ENCODE measurements around the gene DMWD. TPM values are rescaled to one million over a fixed set of nuclear protein-coding genes. Genes with fewer than 3 reads are reported as not detected.
A peak's percentile ranks its signal among the peaks of the same experiment; 100 is the strongest.

The DMWD gene
- total and polyA plus RNA-seq, 12 donors, result 44.6 to 78.1 (median 68.0) TPM

DNA sequence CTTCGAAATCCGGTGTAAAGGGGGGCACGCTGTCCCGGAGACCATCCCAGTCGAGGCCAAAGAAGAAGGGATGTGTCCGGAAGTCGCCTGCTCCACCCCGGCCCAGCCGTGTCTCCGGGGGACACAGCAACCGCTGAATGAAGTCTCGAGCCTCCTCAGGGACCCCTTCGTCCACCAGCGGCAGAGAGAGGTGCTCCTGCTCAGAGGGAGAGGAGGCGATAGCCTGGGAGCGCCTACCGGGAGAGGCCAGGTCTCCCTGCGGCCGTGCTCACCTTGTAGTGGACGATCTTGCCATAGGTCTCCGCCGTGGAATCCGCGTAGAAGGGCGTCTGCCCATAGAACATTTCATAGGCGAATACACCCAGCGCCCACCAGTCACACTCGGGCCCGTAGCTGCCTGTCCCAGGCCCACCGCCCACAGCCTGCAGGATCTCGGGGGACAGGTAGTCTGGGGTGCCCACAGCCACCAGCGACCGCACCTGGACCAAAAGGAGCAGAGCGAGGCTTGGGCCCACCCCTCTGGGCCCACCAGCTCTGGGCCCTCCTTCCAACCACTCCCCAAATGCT, 15.2 kb downstream of the DMWD start:
- H3K27ac ChIP-seq, result no peak overlapping the region
- H3K4me1 ChIP-seq, result peaks cover 6 to 39% (median 23%) of the 10 kb centered on the region in 9 donors
- ATAC-seq (no peak), DNase-seq (no peak)
- H3K9me3 ChIP-seq, result no peaks in the 10 kb centered on the region
- peaks cover 0 to 90% (median 0%) of the 10 kb centered on the region in 7 donors for H3K27me3 ChIP-seq
- 95 to 96% methylated on average over 34 of the region's 34 CpGs for WGBS, 2 donors
- intact Hi-C loops (cut with DNase I), result no loop called here
- TF ChIP-seq, protein P1, sequence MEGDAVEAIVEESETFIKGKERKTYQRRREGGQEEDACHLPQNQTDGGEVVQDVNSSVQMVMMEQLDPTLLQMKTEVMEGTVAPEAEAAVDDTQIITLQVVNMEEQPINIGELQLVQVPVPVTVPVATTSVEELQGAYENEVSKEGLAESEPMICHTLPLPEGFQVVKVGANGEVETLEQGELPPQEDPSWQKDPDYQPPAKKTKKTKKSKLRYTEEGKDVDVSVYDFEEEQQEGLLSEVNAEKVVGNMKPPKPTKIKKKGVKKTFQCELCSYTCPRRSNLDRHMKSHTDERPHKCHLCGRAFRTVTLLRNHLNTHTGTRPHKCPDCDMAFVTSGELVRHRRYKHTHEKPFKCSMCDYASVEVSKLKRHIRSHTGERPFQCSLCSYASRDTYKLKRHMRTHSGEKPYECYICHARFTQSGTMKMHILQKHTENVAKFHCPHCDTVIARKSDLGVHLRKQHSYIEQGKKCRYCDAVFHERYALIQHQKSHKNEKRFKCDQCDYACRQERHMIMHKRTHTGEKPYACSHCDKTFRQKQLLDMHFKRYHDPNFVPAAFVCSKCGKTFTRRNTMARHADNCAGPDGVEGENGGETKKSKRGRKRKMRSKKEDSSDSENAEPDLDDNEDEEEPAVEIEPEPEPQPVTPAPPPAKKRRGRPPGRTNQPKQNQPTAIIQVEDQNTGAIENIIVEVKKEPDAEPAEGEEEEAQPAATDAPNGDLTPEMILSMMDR (IDR thresholded peaks at IDR 0.05), result no peak
- peaks cover 0 to 60% (median 30%) of the 10 kb centered on the region in 9 donors for H3K36me3 ChIP-seq
- no peak overlapping the region for H3K4me3 ChIP-seq

DNA sequence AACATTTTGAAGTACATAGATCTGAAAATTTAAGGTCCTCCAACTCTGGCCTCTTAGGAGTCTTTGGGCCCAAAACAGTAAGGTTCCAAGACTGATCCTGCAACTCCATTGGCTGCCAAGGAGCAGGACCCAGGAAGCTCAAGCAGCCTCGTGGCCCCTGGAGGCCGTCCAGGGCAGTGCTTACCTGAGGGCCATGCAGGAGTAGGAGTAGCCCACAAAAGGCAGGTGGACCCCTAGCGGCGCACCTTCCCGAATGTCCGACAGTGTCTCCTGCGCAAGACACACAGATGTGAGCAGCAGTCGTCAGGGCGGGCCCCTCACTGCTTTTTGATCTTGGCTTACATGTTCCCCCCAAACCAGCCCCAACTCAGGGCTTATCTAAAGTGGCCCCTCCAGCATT, 17.9 kb downstream of the DMWD start:
- Histone ChIP-seq H3K27ac (no peak overlapping the region), H3K36me3 (peaks cover 0 to 76% (median 33%) of the 10 kb centered on the region in 9 donors), H3K4me3 (no peak overlapping the region), H3K27me3 (peaks cover 0 to 84% (median 0%) of the 10 kb centered on the region in 7 donors), H3K9me3 (no peaks in the 10 kb centered on the region), H3K4me1 (peaks cover 3 to 33% (median 9%) of the 10 kb centered on the region in 9 donors)
- TF ChIP-seq, protein P1 (IDR thresholded peaks at IDR 0.05), result peak in 1 of 9 donors; percentile 7
- WGBS, 2 donors, result 80 to 86% methylated on average over 9 of the region's 9 CpGs
- no peak for ATAC-seq
- DNase-seq, result no peak
- intact Hi-C loops (cut with DNase I), result no loop called here

DNA sequence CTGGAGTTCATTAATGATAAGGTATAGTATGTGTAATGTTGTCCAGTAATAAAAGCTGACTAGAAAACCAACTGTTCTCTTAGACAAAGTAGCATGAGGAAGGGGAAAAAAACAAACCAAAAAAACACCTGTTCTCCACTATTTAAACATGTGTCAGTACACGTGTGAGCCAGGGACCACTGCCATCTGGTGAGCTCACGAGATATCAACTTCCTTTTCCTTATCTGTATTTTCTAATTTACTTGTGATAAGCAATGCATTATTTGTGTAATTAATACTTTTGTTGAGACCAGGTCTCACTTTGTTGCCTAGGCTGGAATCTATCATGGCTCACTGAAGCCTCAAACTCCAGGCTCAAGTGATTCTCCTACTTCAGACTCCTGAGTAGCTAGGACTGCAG, 19.3 kb downstream of the DMWD start:
- peak overlapping the region in 2 of 10 donors; percentile 7 to 39 for H3K27ac ChIP-seq
- H3K9me3 ChIP-seq, result no peaks in the 10 kb centered on the region
- H3K4me3 ChIP-seq, result no peak overlapping the region
- peaks cover 0 to 72% (median 29%) of the 10 kb centered on the region in 9 donors for H3K36me3 ChIP-seq
- no peak for DNase-seq
- H3K4me1 ChIP-seq, result peaks cover 4 to 29% (median 7%) of the 10 kb centered on the region in 9 donors
- ATAC-seq, result no peak
- TF ChIP-seq, protein P1 (IDR thresholded peaks at IDR 0.05), result no peak
- intact Hi-C loops (cut with DNase I), result no loop called here
- H3K27me3 ChIP-seq, result peaks cover 0 to 70% (median 0%) of the 10 kb centered on the region in 7 donors
- WGBS, 2 donors, result 7 to 16% methylated on average over 2 of the region's 2 CpGs

DNA sequence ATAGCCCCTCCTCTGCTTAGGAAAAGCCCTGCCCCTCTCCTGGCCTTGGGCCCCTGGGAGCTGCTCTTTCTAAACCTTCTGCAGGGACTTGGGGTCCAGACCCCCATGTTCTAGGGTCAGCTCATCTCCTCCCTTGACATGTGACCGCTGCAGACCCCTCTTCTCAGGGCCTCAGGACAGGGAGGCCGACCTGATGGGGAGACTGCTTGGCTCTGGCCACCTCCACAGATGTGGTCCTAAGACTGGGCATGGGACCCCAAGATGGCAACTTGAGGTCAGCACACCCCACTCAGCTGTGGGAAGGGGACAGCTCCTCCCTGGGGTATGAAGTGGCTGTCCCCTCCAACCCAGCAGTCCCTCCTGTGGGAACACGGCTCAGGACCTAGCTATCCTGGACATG, 19.7 kb downstream of the DMWD start:
- H3K36me3 ChIP-seq, result peaks cover 0 to 67% (median 24%) of the 10 kb centered on the region in 9 donors
- H3K27me3 ChIP-seq, result peaks cover 0 to 70% (median 0%) of the 10 kb centered on the region in 7 donors
- 86 to 90% methylated on average over 3 of the region's 3 CpGs for WGBS, 2 donors
- intact Hi-C loops (cut with DNase I), result no loop called here
- TF ChIP-seq, protein P1 (IDR thresholded peaks at IDR 0.05), result no peak
- H3K4me1 ChIP-seq, result peaks cover 4 to 29% (median 8%) of the 10 kb centered on the region in 9 donors
- ATAC-seq (no peak), DNase-seq (no peak)
- no peak overlapping the region for H3K4me3 ChIP-seq
- H3K27ac ChIP-seq, result peak overlapping the region in 3 of 10 donors; percentile 7 to 39 (median 12)
- no peaks in the 10 kb centered on the region for H3K9me3 ChIP-seq

Measured in heart right ventricle (tissue), 16 donors.